GM21576 (cell line): ENCODE data around the gene MRPL27.
"Not testable (repeated sequence)": the region's sequence is repeated elsewhere in the genome, so short reads cannot be mapped to it uniquely, and the experiment has no call there.

Experiments used
- ATAC-seq: cut with Tn5 transposase; IDR thresholded peaks from one replicate; pipeline ENCODE4 v1.9.1; 2021; ENCODE audit warnings: mild to moderate bottlenecking, moderate library complexity; ENCODE audit not compliant: unreplicated experiment

Gene MRPL27

DNA sequence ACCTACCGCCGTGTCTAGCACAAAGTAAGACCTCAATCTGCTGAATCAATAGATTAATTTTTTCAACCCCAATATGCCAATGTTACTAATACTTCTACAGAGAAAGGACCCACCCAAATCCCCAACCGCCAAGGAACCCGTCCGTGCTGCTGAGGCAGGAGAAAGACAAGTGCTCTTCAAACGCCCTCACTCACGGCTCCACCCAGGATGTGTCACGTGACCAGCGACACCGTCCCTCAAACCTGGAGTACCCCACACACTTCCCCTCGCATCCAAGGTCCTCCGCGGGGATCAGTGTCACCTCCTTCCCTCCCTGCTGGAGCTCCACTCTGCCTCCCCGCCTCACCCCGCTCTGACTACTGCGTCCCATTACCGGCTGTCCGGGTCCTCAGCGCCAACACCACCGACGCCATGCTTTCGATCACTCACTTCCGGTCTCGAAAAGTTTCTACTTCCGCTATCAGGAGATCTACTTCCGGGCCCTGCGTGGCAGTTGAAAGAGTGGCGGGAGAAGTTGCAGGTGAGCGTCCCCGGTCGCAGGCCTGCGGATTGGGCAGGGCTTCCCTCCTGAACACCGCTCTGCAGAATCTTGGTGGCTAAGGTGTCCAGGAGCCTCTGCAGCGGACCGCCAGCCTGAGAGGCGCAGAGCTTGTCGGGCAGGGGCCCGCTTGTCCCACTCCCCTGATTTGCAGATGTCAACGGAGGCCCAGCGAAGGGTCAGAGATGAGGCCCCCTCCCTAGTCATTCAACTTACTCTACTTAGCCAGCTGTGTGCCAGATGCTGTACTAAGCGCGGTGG lies at the start of gene MRPL27, which contains the start of gene EME1:
MRPL27 (minus strand) TSS at position 427 of the 799 bp plus-strand sequence; CDS start at position 413, 14 bp downstream.
EME1 (plus strand) TSS at position 472 of the 799 bp plus-strand sequence. CDS start 1,980 bp downstream, outside the sequence.
- ATAC-seq = peak; percentile 71

DNA sequence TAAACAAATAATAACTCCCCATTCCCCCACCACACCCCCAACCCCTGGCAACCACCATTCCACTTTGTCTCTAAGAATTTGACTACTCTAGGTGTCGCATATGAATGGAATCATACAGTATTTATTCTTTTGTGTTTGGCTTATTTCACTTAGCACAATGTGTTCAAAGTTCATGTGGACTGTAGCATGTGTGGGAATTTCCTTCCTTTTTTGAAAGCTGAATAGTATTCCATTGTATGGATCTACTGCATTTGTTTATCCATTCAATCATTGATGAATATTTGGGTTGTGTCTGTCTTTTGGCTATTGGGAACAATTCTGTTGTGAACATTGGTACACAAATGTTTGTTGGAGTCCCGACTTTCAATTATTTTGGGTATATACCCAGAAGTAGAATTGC lies 49.8 kb upstream of the MRPL27 start:
- no peak for ATAC-seq

DNA sequence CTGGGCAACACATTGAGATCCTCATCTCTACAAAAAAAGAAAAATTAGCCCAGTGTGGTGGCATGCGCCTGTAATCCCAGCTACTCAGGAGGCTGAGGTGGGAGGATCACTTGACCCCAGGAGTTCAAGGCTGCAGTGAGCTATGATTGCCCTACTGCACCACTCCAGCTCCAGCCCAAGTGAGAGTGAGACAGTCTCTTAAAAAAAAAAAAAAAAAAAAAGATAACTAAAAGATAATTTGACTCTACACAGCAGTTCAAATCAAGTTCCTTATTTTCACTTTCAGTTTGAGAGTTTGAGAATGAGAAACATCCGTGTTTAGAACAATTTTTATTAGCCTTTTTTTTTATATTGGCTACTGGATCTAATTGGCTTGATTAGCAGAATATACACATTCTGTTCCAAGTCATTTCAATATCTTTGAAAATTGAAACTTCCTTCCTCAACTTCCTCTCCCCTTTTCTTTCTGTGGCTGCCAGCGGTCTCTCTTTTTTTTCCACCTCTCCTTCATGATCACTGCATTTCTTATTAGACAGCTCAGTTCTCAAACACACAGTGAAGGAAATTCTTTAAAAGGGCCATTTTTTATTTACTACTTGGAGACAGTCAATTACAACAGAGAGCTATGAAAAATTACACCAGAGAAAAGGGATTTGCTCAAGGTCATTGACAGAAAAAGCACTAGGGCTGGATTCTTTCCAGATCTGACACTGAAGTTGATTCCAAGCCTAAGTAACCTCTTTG lies 48.5 kb upstream of the MRPL27 start:
- no peak for ATAC-seq

DNA sequence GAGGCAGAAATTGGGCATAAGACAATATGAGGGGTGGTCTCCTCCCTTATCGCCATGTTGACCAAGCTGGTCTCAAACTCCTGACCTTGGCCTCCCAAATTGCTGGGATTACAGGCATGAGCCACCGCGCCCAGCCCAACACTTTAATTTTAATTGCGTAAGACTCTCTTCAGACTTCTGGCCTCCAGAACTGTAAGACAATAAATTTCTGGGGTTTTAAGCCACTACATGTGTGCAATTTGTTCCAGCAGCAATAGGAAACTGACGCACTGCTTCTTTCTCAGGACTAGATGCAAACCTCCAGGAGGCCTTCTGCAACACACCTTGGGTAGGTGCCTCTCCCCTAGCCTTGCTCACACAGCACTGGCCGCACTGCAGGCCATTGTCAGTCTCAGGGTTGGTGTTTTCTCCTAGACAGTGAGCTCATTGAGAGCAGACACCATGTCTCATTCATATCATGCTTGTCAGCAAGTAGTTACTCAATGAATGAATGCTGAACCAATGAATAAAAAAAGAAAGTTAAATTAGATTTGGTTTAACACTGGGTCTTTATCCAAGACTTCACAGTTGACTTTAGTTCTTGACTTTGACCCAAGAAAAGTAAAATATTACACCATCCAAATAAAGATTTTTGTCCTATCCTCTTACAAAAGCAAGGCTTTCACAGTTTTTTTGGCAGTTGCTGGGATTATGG lies 47.6 kb upstream of the MRPL27 start:
- ATAC-seq = no peak

DNA sequence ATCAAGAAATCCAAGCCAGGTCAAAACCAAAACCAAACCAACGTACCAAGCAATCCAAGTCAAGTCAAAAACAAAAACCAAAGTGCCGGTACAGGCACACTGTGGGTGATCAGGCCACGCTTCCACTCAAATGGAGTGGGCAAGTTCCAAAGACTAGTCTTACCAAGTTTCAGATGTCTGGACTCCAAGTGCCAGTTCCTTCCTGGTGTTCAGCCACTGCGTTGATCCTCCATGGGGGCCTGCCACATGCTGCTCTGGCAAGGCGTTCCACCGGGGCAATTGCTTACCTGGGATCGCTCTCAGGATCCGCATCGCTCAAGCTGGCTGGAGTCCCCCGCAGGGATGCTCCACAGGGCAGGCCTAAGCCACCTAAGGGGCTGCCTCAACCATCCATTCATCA lies 46.6 kb upstream of the MRPL27 start:
- ATAC-seq = not testable (repeated sequence)

DNA sequence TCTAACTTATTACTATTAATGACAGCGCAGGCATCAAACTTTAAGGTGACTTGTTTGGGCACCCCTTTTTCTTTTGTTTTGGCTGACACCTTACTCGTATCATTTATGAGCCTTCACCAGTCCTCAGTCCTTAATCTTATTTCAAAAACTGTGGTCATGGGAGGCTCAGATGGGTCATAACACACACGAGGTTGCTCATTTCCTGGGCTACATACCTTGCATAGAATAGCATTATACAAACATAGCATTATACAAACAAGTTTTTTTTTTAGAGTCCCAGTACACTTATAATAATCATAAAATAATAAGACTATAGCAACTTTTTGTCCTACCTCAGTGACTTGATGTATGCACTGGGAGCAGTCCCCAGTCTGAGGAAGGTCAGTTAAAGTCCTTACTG lies 41.8 kb upstream of the MRPL27 start:
- ATAC-seq = no peak

DNA sequence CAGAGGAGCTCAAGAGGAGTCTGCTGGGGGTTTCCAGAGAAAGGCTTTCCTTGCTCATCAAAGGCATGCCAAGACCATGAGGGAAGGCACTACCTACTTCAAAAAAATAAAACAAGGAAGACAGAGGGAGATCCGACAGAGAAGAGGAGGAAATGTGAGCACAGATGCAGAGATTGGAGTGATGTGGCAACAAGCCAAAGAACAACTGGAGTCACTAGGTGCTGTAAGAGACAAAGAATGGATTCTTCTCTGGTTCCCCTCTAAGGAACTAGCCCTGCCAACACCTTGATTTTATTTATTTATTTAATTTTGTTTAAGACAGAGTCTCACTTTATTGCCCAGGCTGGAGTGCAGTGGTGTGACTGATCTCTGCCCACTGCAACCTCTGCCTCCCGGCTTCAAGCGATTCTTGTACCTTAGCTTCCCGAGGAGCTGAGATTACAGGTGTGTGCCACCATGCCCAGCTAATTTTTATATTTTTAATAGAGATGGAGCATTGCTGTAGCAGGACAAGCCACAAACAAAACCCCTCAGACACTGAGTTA lies 39.3 kb upstream of the MRPL27 start:
- no peak for ATAC-seq

DNA sequence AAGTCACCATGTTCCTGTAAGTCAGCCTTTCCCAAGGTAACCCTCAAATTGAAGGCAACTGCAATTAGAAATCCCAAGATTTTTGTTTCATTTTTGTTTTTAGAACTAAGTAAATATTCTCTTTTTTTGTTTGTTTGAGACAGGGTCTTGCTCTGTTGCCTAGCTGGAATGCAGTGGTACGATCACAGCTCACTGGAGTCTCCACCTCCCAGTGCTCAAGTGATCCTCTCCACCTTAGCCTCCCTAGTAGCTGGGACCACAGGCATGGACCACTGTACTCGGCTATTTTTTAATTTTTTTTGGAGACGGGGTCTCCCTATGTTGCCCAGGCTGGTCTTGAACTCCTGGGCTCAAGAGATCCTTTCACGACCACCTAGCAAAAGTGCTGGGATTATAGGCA lies 34.9 kb upstream of the MRPL27 start:
- ATAC-seq = no peak

DNA sequence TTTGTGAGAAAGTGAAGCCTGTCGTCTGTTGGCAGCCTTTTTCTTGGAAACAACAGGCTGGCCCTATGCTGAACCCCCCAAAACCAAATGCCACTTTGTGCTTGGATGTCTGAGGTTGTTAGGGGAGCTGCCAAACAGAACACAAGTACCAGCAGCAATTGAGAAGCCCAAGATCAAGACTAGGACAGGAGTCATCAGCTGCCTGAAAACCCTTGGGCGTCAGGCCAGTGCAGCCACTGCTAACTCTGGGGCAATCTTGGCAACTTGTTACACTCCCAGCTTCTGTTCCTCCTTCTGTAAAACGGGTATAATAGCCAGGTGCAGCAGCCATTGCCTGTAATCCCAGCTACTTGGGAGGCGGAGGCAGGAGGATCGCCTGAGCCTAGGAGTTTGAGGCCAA lies 33.6 kb upstream of the MRPL27 start:
- ATAC-seq = no peak

DNA sequence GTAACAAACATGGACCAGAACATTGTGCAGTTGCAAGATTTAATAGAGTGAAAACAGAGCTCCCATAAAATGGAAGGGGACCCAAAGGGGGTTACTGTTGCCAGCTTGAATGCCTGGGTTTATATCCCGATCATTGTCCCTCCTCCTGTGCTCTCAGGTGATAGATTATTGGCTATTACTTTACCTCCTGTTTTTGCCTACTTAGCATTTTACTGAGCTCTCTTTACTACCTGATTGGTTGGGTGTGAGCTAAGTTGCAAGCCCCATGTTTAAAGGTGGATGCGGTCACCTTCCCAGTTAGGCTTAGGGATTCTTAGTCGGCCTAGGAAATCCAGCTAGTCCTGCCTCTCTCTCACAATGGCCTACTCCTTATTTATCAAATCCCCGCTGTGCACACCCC lies 32.4 kb upstream of the MRPL27 start:
- not testable (repeated sequence) for ATAC-seq

DNA sequence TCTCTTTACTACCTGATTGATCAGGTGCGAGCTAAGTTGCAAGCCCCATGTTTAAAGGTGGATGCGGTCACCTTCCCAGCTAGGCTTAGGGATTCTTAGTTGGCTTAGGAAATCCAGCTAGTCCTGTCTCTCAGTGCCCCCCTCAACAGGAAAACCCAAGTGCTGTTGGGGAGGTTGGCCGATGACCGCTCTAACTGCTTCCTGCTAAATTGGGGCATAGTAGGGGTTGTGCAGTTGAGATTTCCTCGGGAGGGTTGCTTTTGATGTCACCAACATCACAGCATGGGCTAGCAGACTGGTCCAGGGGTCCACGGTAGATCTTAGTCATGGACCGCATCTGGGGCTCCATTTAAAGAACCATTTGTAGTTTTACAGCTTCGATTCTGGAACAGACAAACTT lies 26.6 kb upstream of the MRPL27 start:
- ATAC-seq = not testable (repeated sequence)

DNA sequence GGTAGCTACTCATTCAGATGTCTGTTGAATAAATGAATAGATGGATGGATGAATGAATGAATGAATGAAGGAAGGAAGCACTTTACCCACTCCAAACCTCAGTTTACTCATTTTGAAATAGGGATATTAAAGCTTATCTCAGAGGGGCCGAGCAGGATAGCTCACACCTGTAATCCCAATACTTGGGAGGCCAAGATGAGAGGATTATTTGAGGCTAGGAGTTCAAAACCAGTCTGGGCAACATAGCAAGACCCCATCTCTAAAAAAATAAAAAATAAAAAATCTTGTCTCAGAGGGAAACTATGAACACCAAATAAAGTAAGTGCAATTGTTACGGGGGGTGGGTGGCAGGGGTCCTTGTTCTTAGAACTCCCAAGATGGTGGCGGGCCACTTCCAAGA lies 25.7 kb upstream of the MRPL27 start:
- not testable (repeated sequence) for ATAC-seq

DNA sequence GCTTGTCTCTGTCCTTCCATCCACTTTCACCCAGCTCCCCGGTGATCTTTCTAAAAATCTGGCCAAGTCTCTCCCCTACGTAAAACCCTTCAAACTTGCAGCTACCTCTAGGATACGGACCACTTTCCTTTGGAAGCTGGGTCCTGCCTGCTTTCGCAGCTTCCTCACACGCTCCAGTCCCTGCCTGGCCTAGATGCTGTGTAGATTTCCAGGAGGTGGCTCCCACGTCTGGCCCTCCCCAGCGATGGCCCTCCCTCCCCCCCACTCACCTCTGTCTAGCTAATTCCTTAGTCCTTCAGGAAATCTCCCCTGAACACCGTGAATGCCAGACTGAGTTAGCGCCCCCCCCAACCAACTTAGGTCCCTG lies 24.9 kb upstream of the MRPL27 start:
- ATAC-seq = no peak

DNA sequence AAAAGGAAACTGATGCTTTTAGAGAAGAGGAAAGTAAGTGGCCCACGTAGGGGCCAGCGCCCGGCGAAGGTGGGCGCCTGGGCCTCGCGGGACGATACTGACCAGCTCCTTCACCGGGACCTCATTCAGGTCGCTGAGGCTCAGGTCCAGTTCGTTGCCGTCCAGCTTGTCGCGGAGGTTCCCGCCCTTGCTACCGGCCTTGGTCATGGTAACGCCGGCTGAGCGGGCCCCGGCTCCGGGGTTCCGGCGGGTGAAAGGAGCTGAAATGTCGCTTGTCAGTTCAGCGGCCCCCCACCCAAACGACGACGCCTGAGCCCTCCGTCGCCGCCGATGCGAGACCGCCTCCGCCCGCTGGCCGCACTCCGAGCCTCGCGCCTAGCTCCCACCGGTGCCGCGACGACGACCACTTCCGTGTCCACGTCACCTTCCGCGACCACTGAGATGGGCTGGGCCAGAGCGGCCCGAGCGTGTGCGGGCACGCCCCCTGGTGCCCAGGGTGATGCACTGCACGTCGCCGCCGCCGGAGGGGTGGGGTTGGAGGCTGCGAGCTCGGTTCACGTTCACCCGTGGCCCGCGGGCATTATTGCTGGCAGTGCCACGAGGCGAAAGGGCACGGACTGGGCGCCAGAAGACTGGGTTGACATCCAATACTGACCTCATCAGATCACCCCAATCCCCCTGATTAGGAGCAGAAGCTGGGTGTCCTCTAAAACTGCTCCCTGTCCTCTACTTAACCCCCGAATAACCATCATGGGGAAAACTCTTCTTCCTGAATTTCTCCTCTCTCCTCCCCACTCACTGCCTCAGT lies 24.3 kb upstream of the MRPL27 start, which contains the start of gene LRRC59:
LRRC59 (minus strand) TSS at position 413 of the 808 bp plus-strand sequence; CDS start at position 207, 206 bp downstream.
- ATAC-seq = peak; percentile 92

DNA sequence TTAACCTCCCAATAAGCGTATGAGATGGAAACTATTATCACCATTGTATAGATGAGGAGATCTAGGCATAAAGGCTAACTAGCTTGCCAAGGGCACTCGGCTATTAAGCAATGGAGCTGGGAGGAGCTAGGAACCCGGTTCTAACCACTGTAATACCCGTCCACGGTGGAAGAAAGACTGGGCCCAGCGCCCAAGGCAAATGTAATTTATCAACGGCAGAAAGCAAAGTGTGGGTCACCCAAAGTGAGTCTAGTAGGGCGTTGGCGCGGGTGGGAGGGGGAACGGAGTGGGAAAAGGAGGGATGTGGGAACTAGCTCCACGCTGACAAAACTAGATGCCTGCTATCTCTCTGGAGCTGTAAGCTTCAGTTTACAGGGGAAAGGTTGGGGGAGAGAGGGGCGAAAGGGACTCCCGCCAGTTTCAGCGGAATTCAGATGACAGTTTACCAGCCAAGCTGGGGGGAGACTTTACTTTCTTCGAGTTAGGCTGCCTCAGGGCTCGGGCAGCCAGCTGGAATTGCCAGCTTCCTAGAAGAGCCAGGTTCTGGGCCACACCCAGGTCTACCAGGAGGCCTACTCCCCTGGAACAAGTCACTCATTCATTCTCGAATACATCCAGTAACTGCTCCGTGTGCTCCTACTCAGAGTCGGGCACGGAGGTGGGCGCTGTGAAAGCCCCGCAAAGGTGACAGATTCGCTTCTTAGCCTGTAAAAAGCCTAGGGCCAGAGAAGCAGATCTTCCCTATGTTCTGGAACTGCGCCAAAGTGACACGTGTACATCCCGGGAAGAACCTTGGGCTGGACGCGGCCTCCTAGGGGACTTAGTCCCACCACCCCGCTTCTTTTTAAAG lies 23.5 kb upstream of the MRPL27 start:
- ATAC-seq = no peak

DNA sequence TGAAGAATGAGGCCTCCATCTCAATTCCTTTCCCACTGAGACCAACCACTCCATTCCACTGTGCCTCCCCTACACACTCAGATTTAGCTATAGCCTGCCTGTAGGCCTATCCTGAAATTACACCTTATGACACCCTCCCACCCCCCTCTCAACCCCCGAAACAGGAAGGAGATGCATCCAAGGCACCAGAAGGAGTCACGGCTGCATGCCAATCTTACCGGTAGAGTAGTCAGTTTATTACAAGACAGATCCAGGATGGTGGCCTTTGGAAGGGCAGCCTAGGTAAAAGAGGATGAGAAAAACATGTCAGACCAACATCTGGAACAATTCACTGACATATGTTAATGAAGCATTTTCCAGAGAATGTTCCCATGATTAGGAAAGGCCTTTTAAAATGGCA lies 21.7 kb upstream of the MRPL27 start:
- no peak for ATAC-seq

DNA sequence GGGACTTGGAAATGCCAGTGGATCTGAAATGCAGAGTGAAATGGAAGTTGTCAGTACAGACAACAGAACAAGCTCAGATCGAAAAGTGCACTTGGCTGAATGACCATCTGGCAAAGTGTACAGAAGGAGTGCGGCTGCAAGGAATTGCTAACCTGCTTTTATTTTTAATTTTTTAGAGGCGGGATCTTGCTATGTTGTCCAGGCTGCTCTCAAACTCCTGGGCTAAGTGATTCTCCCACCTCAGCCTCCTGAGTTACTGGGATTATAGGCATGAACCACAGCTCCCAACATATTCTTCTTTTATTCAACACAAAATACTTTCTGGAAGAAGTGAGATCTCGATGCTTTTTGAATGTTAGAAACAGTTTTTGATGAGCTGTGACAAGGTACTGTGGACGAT lies 20.7 kb upstream of the MRPL27 start:
- no peak for ATAC-seq

DNA sequence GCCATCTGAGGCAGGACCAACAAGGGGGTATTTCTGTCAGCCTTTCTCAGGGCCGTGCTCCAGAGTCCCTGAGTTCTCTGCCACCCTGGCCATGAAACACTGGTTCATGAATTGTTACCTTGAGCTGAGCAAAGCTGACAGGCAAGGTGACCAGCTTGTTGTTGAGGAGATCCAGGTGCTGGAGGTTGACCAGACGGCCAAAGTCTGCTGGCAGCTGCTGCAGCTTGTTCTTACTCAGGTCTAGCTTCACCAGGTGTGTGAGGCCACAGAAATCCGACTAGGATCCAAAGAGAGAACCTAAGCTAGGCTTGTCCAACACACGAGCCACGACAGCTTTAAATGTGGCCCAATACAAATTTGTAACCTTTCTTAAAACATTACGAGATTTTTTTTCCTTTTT lies 19.6 kb upstream of the MRPL27 start:
- ATAC-seq = no peak

DNA sequence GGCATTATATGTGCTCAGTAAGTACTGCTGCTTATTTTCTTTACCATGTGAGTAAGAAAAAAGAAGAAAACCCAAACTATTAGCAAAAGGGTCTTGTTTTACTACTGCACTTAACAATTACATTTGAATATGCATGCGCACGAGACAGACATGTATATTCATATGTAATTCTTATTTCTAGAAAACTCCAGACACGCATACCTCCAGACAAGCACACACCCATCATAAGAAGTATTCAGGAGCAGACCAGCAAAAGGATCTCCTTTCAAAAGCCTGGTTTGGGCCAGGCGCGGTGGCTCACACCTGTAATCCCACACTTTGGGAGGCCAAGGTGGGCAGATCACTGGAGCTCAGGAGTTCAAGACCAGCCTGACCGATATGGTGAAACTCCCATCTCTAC lies 16.6 kb upstream of the MRPL27 start:
- no peak for ATAC-seq
